Body of pancreas (tissue), 4 donors: Measurements from ENCODE around the gene TTYH1.

Experiments used
- CTCF ChIP-seq, 7 experiments: fragments of 450-650 bp in 4 of 7; fragments of 200-600 bp in 3 of 7; sonication (generic) in 3 of 7; IDR thresholded peaks; one replicate each; pipeline ENCODE4 v1.5.1; 2016 to 2019; ENCODE audit warnings: antibody characterized with exemption in 7 of 7
- POLR2A ChIP-seq, 3 donors: fragments of 450-650 bp; IDR thresholded peaks; one replicate each; pipeline ENCODE4 v1.6.1; 2016; ENCODE audit warnings: antibody characterized with exemption in 3 of 3, mild to moderate bottlenecking in 2 of 3

GRCh38 chr19:54420068-54420382 lies 4.8 kb downstream of the TTYH1 start:
- TF ChIP-seq POLR2A (IDR thresholded peaks at IDR 0.05) (no peak), CTCF (IDR thresholded peaks at IDR 0.05) (no peak)
